Panc1 (cell line): Measurements from ENCODE around the gene PUS3. TPM values are rescaled to one million over a fixed set of nuclear protein-coding genes. Genes with fewer than 3 reads are reported as not detected.

Experiments used
- ATAC-seq: fragments of 200-7000 bp; cut with Tn5 transposase; 2 replicates; pipeline ENCODE4 v1.9.1; 2020; ENCODE audit warnings: mild to moderate bottlenecking, moderate library complexity
- BruUV-seq: library from RNA; stranded (reverse); fragments of 400-500 nt; replicated peaks from 2 replicates; lab custom pipeline; 2021; lab: Mats Ljungman, UMichigan
- CTCF ChIA-PET: fragments of 300-600 bp; sonication (Branson Sonifier 250); formaldehyde crosslinking; loops from one replicate; lab custom pipeline; 2022; ENCODE audit warnings: antibody characterized with exemption; lab: Charles Lee
- POLR2A ChIA-PET: fragments of 300-600 bp; sonication (Branson Sonifier 250); formaldehyde crosslinking; loops from one replicate; lab custom pipeline; 2022; ENCODE audit warnings: antibody characterized with exemption; lab: Charles Lee
- DNase-seq: peaks from one replicate; pipeline ENCODE4 v3.0.0-alpha.2; 2010; ENCODE audit warnings: low read depth, low spot score
- H3K27ac ChIP-seq: 2 replicates; pipeline ENCODE4 v1.5.1; 2011; ENCODE audit warnings: mild to moderate bottlenecking, low read length, inconsistent platforms
- H3K27me3 ChIP-seq: fragments of 200-500 bp; sonication (Bioruptor generic); 2 replicates; pipeline ENCODE4 v1.6.0; 2014; ENCODE audit warnings: low read length, inconsistent platforms; ENCODE audit not compliant: control insufficient read depth, insufficient read depth
- H3K36me3 ChIP-seq: fragments of 200-500 bp; sonication (Bioruptor generic); 2 replicates; pipeline ENCODE4 v1.5.1; 2014; ENCODE audit warnings: inconsistent platforms, mild to moderate bottlenecking, low read length, moderate library complexity; ENCODE audit not compliant: control insufficient read depth, insufficient read depth
- H3K4me1 ChIP-seq: 2 replicates; pipeline ENCODE4 v1.5.1; 2011; ENCODE audit warnings: inconsistent platforms, mild to moderate bottlenecking, low read length, moderate library complexity; ENCODE audit not compliant: control insufficient read depth, insufficient read depth
- H3K4me3 ChIP-seq, 2 experiments: 2 replicates each; pipeline ENCODE4 v1.5.1; 2011 to 2012; ENCODE audit warnings: low read depth in 2 of 2, low read length in 2 of 2, mild to moderate bottlenecking in 2 of 2, inconsistent platforms in 1 of 2, moderate library complexity in 1 of 2
- H3K9me3 ChIP-seq: fragments of 200-500 bp; sonication (Bioruptor generic); 2 replicates; pipeline ENCODE4 v1.5.1; 2014; ENCODE audit warnings: low read depth, mild to moderate bottlenecking, inconsistent platforms, low read length, moderate library complexity; ENCODE audit not compliant: control insufficient read depth, insufficient read depth
- POLR2AphosphoS5 ChIP-seq: IDR thresholded peaks from 2 replicates; pipeline ENCODE4 v1.6.1; 2012; ENCODE audit warnings: mild to moderate bottlenecking, low read depth, low read length, moderate library complexity
- SIN3A ChIP-seq: IDR thresholded peaks from 2 replicates; pipeline ENCODE4 v1.6.1; 2012; ENCODE audit warnings: low read depth, mild to moderate bottlenecking, low read length, moderate library complexity, borderline replicate concordance; ENCODE audit not compliant: insufficient read depth
- TCF7L2 ChIP-seq: IDR thresholded peaks from 2 replicates; pipeline ENCODE4 v1.6.1; 2011; ENCODE audit warnings: mild to moderate bottlenecking, low read depth, low read length, inconsistent platforms
- in situ Hi-C: cut with HindIII; loops from 2 replicates; pipeline ENCODE4 v1.10.0; 2016; ENCODE audit warnings: low sequenced_read_pairs, low pct_unique_long_range_greater_than_20kb
- intact Hi-C: fragments of 100-400 bp; cut with micrococcal nuclease; formaldehyde crosslinking; loops from one replicate; pipeline ENCODE4 v1.10.0; 2022; ENCODE audit not compliant: unreplicated experiment
- total RNA-seq: library from RNA; stranded (reverse); gene quantifications from one replicate; pipeline ENCODE4 v1.2.1, GENCODE V29; 2021; ENCODE audit not compliant: unreplicated experiment
- TF ChIP-seq, protein P1 (sequence below): fragments of 450-650 bp; IDR thresholded peaks from 2 replicates; pipeline ENCODE4 v1.5.1; 2017; ENCODE audit warnings: mild to moderate bottlenecking
- TF ChIP-seq, protein P2 (sequence below), 2 experiments: IDR thresholded peaks; 2 replicates each; pipeline ENCODE4 v1.6.1; 2011 to 2012; ENCODE audit warnings: low read depth in 2 of 2, control low read depth in 1 of 2, low read length in 1 of 2, mild to moderate bottlenecking in 1 of 2, moderate library complexity in 1 of 2; ENCODE audit not compliant: insufficient read depth in 1 of 2

The PUS3 gene
- total RNA-seq, 1 experiment from 2014 or later, result 15.1 TPM

DNA sequence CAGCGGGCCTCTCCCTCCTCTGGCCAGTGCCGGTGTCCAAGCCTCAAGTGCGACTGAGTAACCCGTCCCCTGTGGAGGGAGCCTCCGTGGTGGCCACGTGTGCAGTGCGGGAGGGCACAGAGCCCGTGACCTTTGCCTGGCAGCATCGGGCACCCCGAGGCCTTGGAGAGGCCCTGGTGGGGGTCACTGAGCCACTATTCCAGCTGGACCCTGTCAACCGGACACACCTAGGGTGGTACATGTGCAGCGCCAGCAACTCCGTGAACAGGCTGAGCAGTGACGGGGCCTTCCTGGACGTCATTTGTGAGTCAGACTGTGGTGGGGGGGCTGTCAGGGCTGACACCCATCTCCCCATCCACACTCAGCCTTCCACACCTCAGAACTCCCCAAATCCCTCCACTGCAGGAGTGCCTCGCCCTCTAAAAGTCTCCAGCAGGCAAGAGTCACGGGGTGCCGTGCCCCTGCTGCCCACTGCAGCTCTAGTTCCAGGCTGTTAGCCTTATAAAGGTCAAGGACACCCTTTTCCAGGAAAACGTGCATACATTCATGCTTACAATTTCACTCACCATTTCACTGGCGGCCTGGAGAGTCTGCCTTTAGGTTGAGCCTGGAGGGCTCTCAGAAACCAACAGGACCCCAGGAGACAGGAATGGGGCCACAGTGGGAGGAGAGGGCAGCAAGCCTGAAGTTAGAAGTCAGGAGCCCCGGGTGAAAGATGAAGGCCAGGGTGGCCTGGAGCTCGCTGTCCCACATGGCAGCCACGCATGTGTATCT lies 45.5 kb upstream of the PUS3 start:
- DNase-seq, result no peak
- ATAC-seq, result no peak
- Histone ChIP-seq H3K4me1 (no peaks in the 10 kb centered on the region), H3K9me3 (no peaks in the 10 kb centered on the region), H3K4me3 (no peak overlapping the region), H3K27me3 (no peaks in the 10 kb centered on the region), H3K27ac (no peak overlapping the region), H3K36me3 (no peaks in the 10 kb centered on the region)
- ChIA-PET CTCF (no interaction called here), POLR2A (no interaction called here)
- no TSS peak for BruUV-seq
- TF ChIP-seq SIN3A (no peak), TCF7L2 (no peak), POLR2AphosphoS5 (no peak)
- TF ChIP-seq, protein P1, sequence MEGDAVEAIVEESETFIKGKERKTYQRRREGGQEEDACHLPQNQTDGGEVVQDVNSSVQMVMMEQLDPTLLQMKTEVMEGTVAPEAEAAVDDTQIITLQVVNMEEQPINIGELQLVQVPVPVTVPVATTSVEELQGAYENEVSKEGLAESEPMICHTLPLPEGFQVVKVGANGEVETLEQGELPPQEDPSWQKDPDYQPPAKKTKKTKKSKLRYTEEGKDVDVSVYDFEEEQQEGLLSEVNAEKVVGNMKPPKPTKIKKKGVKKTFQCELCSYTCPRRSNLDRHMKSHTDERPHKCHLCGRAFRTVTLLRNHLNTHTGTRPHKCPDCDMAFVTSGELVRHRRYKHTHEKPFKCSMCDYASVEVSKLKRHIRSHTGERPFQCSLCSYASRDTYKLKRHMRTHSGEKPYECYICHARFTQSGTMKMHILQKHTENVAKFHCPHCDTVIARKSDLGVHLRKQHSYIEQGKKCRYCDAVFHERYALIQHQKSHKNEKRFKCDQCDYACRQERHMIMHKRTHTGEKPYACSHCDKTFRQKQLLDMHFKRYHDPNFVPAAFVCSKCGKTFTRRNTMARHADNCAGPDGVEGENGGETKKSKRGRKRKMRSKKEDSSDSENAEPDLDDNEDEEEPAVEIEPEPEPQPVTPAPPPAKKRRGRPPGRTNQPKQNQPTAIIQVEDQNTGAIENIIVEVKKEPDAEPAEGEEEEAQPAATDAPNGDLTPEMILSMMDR, result no peak
- TF ChIP-seq, protein P2, sequence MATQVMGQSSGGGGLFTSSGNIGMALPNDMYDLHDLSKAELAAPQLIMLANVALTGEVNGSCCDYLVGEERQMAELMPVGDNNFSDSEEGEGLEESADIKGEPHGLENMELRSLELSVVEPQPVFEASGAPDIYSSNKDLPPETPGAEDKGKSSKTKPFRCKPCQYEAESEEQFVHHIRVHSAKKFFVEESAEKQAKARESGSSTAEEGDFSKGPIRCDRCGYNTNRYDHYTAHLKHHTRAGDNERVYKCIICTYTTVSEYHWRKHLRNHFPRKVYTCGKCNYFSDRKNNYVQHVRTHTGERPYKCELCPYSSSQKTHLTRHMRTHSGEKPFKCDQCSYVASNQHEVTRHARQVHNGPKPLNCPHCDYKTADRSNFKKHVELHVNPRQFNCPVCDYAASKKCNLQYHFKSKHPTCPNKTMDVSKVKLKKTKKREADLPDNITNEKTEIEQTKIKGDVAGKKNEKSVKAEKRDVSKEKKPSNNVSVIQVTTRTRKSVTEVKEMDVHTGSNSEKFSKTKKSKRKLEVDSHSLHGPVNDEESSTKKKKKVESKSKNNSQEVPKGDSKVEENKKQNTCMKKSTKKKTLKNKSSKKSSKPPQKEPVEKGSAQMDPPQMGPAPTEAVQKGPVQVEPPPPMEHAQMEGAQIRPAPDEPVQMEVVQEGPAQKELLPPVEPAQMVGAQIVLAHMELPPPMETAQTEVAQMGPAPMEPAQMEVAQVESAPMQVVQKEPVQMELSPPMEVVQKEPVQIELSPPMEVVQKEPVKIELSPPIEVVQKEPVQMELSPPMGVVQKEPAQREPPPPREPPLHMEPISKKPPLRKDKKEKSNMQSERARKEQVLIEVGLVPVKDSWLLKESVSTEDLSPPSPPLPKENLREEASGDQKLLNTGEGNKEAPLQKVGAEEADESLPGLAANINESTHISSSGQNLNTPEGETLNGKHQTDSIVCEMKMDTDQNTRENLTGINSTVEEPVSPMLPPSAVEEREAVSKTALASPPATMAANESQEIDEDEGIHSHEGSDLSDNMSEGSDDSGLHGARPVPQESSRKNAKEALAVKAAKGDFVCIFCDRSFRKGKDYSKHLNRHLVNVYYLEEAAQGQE (IDR thresholded peaks at IDR 0.05; ENCODE audit: insufficient read depth in 1 of 2, low read depth in 2 of 2, low read length in 1 of 2), result no peak
- intact Hi-C loops (no loop called here), in situ Hi-C loops (loop anchor here (25.0 kb wide), 1 partner anchor 264 kb away; the partner anchor contains the start of genes FAM118B and RPUSD4)

DNA sequence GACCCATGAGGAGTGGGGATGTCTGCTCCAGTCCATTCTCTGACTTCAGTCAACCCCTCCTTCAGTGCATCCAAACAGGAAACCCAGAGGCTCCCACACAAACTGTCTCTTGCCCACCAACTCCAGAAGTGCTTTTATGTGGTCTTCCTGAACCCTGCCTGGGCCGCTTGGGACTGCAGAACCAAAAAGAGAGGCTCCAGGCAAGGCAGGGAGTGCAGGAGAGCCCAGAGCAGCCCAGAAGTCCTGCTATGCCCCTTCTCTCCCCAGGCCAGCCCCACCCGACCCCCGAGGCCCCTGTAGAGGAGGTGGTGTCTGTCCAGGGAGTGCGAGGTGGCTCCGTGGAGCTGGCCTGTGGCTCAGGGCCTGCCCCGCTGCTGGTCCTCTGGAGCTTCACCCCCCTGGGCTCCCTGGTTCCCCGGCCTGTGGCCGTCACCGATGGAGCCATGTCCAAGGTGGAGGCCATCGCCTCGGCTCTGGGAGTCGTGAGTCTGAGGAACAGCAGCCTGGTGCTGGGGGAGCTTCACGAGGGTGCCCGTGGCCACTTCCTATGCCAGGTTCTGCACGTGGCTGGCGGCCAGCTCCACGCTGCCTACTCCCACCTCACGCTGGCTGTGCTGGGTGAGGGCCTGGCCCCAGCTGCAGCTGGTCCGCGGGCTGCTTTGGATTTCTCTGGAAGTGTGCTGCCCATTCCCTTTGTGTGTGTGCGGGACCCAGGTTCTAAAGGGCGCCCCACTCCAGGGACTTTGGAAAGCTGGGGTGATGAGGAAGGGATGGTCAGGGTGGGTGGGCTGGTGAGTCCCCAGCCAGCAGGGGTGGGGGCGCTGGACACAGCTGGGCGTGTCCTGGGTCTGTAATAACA lies 44.6 kb upstream of the PUS3 start:
- TF ChIP-seq SIN3A (no peak), TCF7L2 (no peak), POLR2AphosphoS5 (no peak)
- TF ChIP-seq, protein P2 (IDR thresholded peaks at IDR 0.05; ENCODE audit: insufficient read depth in 1 of 2, low read depth in 2 of 2, low read length in 1 of 2), result no peak
- TF ChIP-seq, protein P1, result no peak
- Histone ChIP-seq H3K27ac (no peak overlapping the region), H3K4me1 (no peaks in the 10 kb centered on the region), H3K4me3 (no peak overlapping the region), H3K36me3 (no peaks in the 10 kb centered on the region), H3K27me3 (no peaks in the 10 kb centered on the region), H3K9me3 (no peaks in the 10 kb centered on the region)
- POLR2A ChIA-PET, result interaction anchor here (0.6 to 0.7 kb wide), 2 partner anchors 11 to 134 kb away, joined by 3 to 8 read pairs; no protein-coding TSS in a partner anchor
- BruUV-seq, result no TSS peak
- intact Hi-C loops, result no loop called here
- CTCF ChIA-PET, result interaction anchor here (0.5 kb wide), 1 partner anchor 1185 kb away, joined by 3 read pairs; no protein-coding TSS in a partner anchor
- in situ Hi-C loops, result loop anchor here (25.0 kb wide), 1 partner anchor 265 kb away; the partner anchor contains the start of genes FAM118B and RPUSD4
- DNase-seq (no peak), ATAC-seq (no peak)
